GDM1 (cell line): Measurements from ENCODE around the gene TCHH.
A peak's percentile ranks its signal among the peaks of the same experiment; 100 is the strongest.
"Not testable (repeated sequence)": the region's sequence is repeated elsewhere in the genome, so short reads cannot be mapped to it uniquely, and the experiment has no call there.

ENCODE experiments used
- DNase-seq: peaks from one replicate; lab custom pipeline; 2025; lab: John Stamatoyannopoulos, UW

TCHH gene, protein sequence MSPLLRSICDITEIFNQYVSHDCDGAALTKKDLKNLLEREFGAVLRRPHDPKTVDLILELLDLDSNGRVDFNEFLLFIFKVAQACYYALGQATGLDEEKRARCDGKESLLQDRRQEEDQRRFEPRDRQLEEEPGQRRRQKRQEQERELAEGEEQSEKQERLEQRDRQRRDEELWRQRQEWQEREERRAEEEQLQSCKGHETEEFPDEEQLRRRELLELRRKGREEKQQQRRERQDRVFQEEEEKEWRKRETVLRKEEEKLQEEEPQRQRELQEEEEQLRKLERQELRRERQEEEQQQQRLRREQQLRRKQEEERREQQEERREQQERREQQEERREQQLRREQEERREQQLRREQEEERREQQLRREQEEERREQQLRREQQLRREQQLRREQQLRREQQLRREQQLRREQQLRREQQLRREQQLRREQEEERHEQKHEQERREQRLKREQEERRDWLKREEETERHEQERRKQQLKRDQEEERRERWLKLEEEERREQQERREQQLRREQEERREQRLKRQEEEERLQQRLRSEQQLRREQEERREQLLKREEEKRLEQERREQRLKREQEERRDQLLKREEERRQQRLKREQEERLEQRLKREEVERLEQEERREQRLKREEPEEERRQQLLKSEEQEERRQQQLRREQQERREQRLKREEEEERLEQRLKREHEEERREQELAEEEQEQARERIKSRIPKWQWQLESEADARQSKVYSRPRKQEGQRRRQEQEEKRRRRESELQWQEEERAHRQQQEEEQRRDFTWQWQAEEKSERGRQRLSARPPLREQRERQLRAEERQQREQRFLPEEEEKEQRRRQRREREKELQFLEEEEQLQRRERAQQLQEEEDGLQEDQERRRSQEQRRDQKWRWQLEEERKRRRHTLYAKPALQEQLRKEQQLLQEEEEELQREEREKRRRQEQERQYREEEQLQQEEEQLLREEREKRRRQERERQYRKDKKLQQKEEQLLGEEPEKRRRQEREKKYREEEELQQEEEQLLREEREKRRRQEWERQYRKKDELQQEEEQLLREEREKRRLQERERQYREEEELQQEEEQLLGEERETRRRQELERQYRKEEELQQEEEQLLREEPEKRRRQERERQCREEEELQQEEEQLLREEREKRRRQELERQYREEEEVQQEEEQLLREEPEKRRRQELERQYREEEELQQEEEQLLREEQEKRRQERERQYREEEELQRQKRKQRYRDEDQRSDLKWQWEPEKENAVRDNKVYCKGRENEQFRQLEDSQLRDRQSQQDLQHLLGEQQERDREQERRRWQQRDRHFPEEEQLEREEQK (N-terminal part only)

DNA sequence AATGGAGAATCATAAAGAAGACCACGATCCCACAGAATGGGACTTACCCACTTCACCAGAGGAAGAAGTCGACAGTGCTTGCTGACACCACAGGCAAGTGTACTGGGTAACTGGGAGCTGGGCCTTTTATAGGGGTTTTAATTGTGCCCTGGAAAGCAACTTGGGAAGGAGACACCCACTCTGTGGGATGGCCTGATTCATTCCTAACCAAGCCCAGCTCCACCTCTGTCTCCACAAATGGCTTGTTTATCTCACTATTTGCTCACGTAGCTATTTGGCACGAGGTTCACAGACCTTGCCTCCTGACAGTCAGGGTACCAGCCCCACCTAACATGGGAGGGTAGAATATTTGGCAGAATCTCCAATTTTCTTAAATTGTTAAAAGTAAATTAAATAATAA lies at the start of gene TCHH:
TSS of gene TCHH (minus strand) at position 101 of the 400 bp plus-strand sequence. CDS start 1,364 bp downstream, outside the sequence.
- DNase-seq: no peak

DNA sequence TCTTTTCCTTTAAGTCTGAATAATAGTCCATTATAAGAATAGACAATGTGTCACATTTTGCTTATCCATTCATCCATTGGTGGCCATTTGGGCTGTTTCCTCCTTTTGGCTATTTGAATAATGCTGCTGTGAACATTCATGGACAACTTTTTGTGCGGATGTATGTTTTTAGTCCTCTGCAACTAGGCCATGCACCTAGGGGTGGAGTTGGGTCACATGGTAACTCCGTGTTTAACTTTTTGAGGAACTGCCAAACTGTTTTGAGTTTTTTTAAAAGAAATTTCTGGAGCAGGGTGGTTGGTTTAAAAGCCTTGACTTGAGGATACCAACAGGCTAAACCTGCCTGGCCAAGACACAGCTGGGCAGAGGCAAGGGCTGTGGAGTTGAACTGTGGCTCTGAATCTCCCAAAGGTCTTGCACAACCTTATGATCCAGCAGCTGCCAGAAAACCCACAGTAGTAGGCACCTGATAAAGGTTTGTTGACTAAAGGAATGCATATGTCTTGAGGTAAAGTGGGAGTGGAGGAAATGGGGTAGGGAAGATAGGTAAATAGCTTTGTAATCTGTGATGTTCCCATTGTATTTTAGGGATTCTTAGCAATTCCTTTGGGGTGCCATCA lies 49.4 kb upstream of the TCHH start:
- DNase-seq: no peak

DNA sequence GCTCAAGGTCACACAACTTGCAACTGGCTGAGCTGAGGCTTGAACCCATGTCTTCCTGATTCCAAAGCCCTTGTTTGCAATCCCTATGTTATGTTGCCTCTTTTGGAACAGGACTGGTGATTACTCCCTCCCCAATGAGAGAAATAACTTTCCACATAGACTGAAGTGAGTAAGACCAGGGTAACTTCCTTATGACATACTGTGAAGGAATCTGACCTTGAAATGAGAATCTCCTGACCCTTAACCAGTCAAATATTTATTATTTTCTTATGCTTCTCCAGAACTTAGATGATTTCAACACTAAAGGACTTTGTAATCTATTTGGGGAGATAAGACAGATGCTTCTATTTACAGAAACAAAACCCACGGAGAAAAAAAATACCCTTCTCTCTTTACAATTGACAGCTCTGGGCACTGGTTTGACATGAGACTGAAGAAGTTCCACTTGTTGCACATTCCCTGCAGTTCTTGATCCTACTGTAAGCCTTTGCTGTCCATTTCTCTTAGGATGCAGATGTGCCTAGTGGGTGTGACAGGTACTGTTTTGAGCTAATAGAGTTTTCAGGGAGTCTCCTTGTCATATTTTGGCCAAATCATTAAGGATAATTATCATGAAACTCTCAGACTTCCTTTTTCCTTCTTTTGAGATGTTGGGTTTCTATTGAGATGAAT lies 47.7 kb upstream of the TCHH start:
- DNase-seq: no peak

DNA sequence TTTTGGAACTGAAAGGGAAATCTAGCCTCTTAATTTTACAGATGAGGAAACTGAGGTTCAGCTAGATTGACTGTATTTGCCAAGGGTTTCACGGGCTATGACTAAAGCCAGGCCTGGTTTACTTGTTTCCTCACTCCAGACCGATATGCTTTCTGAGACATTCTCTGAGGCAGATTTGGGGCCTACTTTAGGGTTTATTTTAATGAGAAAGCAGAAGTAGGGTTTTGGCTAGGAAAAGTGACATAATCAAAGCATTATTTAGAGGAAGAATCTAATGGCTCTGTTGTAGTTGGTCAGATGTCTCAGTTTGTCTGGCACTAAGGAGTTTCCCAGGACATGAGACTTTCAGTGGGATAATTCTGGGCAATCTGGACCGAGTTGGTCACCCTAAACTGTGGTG lies 45.3 kb upstream of the TCHH start:
- DNase-seq: peak; percentile 20

DNA sequence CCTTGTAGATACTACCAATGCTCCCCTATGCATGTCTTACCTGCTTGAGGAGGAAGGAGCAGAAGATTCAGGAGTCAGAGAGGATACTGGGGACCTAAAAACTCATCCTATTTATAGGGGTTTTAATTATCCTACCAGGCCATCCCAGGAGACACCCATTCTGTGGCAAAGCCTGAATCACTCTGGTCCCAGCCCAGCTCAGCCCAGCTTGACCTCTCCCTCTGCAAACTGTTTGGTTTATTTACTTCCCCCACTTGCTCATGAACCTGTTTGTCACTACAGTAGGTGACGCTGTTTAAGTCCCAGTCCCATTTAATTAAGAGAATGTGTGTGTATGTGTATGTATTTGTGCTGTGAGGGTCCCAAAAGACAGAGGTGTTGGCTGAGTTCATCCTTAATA lies 43.9 kb upstream of the TCHH start, which contains the start of gene RPTN:
TSS of gene RPTN (minus strand) at position 85 of the 400 bp plus-strand sequence. CDS start 1,339 bp downstream, outside the sequence.
- no peak for DNase-seq

DNA sequence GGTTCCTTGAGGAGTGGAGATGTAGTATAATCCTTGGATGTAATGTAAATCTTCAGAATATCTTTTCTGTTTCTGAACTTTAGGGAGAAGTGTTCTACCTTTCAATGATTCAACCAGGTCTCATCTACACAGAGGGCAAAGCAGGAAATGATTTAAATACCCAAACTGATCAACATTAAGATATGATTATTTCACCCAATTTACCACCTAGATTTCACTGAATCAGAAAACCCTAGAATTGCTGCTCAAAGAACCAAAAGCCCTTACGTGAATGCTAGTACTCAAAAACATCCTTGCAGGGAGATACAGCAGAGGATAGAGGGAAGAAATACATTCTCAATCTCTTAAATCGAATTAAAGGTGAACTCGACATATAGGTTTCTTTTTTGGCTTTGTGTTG lies 38.8 kb upstream of the TCHH start:
- DNase-seq: no peak

DNA sequence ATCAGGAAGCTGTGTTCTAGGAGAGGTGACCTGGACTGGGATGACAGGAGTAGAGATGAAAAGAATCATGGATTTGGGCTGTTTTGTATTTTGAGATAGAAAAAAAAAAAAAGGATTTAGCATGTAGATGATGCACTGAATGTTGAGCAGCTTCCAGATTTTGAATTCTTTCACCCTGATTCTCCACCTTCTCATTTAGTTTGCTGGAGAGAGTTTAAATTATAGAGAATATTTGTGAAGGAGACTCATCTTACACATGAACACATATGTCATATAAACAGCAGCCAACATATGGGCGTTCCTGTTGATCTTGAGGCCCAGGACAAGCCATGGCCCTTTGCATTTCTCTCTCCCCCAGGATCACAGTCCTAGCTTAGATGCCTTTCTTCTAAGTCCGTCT lies 36.4 kb upstream of the TCHH start:
- no peak for DNase-seq

DNA sequence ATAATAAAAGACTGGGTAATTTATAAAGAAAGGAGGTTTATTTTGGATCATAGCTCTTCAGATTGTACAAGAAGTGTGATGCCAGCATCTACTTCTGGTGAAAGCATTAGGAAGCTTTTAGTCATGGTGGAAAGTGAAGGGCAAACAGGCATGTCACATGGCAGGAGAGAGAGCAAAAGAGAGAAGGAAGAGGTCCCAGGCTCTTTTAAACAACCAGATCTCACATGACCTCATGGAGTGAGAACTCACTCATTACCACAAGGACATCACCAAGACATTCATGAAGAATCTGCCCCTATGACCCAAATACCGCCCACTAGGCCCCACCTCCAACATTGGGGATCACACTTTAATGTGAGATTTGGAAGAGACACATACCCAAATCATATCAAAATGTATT lies 33.7 kb upstream of the TCHH start:
- no peak for DNase-seq

DNA sequence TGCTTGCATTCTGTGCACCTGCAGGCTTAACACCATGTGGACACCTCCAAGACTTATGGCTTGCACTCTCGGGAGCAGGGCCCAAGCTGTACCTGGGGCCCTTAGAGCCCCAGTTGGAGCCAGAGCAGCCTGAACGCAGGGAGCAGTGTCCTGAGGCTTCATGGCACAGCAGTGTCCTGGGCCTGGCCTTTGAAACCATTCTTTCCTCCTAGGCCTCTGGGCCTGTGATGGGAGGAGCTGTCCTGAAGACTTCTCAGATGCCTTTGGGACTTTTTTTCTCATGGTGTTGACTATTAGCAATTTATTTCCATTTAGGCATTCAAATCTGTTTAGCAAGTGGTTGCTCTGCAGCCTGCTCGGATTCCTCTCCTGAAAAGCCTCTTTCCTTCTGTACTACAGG lies 32.8 kb upstream of the TCHH start:
- no peak for DNase-seq

DNA sequence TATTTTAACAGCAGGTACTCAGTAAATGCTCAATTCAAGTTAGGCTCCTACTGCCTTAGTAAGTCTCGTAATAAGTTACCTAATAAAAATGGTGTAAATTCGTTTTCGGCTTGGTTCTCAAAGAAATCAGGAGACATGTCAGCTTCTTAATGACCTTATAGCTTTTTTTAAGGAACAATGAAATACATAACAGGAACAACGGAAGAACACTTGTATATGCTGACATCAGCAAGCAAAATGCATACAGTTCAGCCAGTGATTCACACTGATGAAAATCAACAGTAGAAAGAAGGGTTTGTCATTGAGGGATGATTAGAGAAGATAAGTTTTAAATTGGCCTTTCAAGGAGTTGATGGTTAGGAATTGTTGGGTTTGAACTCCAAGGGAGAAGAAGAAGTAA lies 30.5 kb upstream of the TCHH start:
- no peak for DNase-seq

DNA sequence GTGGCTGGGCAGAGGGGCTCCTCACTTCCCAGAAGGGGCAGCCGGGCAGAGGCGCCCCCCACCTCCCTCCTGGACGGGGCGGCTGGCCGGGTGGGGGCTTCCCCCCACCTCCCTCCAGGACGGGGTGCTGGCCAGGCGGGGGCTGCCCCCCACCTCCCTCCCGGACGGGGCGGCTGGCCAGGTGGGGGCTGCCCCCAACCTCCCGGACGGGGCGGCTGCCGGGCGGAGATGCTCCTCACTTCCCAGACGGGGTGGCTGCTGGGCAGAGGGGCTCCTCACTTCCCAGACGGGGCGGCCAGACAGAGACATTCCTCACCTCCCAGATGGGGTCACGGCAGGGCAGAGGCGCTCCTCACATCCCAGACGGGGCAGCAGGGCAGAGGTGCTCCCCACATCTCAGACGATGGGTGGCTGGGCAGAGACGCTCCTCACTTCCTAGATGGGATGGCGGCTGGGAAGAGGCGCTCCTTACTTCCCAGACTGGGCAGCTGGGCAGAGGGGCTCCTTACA lies 29.5 kb upstream of the TCHH start:
- DNase-seq: not testable (repeated sequence)

DNA sequence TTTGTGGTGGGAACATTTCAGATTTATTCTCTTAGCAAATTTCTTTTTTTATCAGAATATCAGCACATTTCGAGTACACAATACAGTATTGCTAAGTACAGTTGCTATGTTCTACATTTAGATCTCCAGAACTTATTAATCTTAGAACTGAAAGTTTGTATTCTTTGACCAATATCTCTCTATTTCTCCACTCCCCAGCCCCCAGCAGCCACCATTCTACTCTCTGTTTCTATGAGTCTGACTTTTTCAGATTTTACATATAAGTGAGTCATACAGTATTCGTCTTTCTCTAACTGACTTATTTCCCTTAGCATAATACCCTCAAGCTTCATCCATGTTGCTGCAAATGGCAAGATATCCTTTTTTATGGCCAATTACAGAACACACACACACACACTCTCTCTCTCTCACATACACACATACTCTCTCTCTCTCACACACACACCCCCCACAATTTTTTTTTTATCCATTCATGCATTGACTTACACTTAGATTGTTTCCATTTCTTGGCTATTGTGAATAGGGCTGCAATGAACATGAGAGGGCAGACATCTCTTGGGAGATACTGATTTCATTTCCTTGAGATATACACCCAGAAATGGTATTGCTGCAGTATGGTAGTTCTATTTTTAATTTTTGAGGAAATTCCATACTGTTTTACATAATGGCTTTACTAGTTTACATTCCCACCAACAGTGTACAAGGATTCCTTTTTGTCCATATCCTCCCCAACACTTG lies 28.1 kb upstream of the TCHH start:
- DNase-seq: no peak

DNA sequence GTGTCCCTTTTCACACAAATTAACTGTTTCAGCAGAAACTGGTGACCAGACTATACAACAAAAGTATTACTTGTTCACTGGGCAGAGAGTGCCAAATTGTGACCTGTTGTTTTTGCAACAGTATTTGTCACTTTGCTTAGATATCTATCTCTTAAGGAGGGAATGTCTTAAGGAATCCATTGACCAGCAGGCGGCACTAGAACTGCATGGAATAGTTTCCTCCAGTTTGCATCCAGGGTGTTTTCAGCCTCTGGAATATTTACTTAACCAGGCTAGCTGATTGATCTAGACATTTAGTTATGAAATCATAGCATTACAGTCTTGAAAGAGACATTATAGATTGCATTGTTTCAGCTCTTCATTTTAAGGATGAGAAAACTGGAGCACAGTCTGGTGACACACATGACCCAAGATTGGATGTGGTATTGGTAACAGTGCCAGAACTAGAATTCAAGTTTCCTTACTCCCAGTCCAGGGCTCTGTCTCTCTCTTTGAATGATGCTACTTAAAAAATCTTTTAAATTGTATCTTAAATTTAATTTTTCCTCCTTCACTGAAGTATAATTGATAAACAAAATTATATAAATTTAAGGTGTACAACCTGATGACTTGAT lies 26.8 kb upstream of the TCHH start:
- peak; percentile 13 for DNase-seq

DNA sequence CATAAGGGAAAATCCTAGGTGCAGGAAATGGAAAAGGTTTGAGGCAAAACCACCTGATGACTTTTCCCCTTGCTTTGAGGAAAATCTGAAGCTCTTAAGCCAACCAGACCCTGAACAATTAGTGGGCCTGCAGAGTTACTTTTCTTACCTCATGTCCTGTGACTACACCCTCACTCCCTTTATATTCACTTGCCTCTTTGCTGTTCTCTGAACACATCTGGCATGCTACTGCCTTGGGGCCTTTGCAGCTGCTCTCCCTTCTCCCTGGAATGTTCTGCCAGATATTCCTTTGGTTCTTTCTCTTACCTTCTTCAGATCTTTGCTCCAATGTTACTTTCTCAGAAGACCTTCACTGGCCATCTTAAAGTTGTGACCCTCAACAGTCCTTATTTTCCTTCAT lies 22.0 kb upstream of the TCHH start:
- DNase-seq: no peak

DNA sequence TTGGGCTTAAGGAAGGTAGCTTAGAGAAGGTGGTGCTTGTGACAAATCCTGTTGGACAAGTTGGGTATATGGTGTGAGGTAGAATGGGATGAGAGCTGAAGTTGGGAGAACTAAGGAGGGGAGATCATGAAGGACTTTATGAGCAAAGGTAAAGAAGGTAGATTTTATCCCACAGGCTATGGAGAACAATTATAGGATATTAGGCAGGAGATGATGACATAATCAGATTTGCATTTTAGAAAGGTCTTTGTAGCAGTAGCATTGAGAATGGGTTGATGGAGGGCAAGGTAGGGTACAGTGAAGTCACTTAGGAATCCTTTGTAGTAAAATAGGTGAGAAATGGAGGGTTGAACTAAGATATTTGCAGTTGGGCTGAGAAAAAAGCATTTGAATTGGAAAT lies 14.9 kb upstream of the TCHH start:
- no peak for DNase-seq

DNA sequence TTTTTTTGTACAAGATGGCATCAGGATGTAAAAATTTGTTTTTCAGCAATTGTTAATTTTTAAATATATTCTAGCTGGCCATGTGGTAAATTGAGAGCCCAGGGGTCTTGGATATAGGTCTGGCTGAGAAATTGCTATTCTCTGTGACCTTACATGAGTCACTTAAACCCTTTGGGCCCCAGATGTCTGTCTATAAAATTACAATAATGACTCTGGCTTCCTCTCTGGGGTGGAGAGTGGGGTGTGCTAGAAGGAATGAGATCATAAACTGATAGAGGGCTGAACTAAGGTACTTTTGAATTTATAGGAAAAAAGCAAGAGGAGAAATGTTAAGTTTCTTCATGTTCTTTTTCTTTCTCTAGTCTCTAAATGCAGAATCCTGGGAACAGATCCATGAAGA lies 12.4 kb upstream of the TCHH start:
- no peak for DNase-seq

DNA sequence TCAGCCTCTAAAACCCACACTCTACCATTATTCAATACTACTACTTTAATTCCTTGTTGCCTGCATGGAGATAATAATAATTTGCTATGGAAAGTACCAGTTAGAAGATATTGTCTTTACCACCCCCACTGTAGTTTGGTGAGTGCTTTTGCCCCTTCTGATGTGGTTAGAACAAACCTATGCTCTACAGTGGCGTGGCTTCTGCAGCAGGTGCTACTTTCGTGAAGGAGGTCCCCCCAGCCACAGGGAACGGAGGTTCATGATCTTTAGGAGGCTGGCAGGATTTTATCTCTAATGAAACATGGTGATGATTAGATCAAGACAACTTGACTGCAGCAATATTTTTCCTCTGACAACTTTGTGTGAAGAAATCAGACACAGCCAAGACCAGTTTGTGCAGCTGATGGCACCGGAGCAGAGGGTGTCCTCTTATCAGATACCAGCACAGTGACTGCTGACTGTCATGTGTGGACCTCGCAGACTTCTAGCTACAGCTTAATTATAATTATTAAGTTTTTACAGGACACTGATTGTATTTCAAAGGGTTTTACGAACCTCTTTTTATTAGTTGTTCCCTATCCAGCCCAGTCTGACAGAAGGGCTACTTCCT lies 10.7 kb upstream of the TCHH start:
- DNase-seq: no peak

DNA sequence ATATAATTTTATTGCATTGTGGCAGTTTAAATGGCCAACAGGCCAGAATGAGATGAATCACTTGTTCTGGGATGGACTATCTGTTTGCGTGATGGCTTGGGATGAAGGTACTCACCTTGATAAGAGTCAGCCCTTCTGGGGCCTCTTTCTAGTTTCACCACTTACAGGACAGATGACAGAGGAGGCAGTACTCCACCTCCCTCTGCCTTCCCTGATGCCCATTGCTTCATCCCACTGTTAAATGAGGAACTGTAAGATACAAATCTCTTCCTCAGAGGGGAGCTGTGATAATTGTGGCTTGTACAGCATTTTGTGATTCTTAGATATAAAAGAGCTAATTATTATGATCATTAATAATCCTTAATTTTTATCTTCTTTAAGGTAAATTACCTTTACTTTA lies 3.7 kb upstream of the TCHH start:
- no peak for DNase-seq

DNA sequence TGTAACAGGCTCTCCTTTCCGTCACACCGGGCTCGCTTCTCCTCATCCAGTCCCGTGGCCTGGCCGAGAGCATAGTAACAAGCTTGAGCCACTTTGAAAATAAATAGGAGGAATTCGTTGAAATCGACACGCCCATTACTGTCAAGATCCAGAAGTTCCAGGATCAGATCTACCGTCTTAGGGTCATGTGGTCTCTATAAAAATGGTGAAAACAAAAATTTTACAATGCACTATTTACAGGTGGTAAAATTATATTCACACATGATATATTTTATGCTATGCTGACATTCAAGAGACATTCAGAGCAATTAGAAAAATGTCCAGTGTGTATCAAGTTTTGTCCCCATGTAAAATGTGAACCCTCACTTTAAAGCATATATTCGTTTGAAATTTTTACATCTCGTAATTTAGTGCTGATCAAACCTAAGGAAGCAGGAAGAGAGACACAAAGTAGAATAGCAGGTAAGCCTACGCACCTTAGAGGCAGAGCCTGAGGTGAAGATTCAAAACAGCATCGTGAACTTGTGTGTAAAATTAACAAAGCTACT lies 2.3 kb downstream of the TCHH start:
- DNase-seq: no peak
